ENCODE results near the gene TFAM.

The TFAM gene

DNA sequence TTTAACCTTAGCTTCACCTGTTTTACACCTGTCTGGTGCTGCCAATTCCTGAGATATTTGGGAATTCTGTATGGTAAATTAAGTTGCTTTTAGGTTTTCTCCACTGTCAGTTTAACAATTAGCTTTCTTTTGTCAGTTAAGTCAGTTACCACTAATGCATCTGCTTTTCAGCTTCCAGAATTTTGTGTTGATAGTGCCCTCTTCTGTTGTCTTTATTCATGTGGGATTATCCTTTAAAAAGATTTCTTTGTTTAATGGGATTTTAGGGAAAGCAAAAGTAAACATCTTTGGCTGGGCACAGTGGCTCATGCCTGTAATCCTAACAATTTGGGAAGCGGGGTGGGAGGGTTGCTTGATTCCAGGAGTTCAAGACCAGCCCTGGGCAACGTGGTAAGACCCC is 8.1 kb downstream of the TFAM start:
- no peak for DNase-seq (ENCODE audit: low read depth)
- no peak overlapping the region for H3K4me3 ChIP-seq (ENCODE audit: low read depth, low read length)
- TF ChIP-seq, protein P1, sequence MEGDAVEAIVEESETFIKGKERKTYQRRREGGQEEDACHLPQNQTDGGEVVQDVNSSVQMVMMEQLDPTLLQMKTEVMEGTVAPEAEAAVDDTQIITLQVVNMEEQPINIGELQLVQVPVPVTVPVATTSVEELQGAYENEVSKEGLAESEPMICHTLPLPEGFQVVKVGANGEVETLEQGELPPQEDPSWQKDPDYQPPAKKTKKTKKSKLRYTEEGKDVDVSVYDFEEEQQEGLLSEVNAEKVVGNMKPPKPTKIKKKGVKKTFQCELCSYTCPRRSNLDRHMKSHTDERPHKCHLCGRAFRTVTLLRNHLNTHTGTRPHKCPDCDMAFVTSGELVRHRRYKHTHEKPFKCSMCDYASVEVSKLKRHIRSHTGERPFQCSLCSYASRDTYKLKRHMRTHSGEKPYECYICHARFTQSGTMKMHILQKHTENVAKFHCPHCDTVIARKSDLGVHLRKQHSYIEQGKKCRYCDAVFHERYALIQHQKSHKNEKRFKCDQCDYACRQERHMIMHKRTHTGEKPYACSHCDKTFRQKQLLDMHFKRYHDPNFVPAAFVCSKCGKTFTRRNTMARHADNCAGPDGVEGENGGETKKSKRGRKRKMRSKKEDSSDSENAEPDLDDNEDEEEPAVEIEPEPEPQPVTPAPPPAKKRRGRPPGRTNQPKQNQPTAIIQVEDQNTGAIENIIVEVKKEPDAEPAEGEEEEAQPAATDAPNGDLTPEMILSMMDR (IDR thresholded peaks at IDR 0.05; ENCODE audit: low read depth, low read length, missing control alignments), result no peak

DNA sequence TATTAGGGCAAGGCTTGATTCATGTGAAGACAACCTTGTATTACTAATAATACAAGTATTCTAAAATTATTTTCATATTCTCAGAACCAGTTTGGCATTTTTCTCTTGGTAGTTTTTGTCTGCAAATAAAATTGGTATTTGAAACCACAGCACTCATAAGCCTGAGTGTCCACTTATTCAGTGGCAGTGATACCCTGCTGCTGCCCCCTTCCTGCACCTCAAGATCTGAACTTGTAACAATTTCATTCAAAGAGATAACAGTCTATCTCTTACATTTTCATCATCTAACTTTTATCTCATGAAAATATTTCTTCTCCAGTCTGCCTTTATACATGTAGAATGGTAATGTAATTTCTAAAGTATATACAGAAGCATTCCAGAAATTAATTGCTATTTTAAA is 9.3 kb downstream of the TFAM start:
- DNase-seq (ENCODE audit: low read depth), result no peak
- TF ChIP-seq, protein P1 (IDR thresholded peaks at IDR 0.05; ENCODE audit: low read depth, low read length, missing control alignments), result no peak
- no peak overlapping the region for H3K4me3 ChIP-seq (ENCODE audit: low read depth, low read length)

DNA sequence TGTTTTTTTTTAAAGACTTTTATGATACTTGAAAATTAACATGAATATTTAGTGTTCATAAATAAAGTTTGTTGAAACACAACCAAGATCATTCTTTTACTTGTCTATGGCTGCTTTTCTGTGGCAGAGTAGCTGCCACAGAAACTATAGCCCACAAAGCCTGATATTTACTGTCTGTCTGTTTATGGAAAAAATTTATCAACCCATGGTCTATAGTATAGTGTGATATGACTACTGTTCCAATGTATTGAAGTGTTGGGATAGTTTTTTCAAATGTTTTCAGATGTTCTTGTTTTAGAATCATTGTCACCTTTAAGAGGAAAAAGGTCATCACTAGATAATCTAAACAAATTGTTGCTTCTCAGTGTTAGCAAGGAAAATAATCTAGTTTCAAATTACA is 10.8 kb downstream of the TFAM start:
- TF ChIP-seq, protein P1 (IDR thresholded peaks at IDR 0.05; ENCODE audit: low read depth, low read length, missing control alignments), result no peak
- DNase-seq (ENCODE audit: low read depth), result no peak
- H3K4me3 ChIP-seq (ENCODE audit: low read depth, low read length), result no peak overlapping the region

GRCh38 chr10:58397830-58398229 is 12.6 kb downstream of the TFAM start:
- TF ChIP-seq, protein P1 (IDR thresholded peaks at IDR 0.05; ENCODE audit: low read depth, low read length, missing control alignments), result no peak
- no peak for DNase-seq (ENCODE audit: low read depth)
- no peak overlapping the region for H3K4me3 ChIP-seq (ENCODE audit: low read depth, low read length)

DNA sequence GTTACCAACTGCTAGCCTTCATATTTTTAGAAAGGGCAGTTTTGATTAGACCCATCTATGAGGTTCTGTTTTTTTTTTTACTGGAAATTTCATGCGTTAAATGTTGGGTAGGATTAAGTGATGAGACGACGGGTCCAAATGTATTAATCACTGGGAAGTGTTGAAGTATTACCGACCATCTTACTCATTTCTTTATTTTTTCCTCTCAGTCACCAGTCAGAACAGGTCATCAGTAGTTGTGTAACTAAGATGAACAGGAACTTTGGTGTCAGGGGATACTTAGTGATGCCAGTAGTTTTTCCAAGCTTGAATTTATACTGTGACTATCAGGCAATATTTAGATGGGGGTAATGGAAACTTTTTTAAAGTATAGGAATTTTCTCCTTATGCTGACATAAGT is 14.2 kb downstream of the TFAM start:
- no peak overlapping the region for H3K4me3 ChIP-seq (ENCODE audit: low read depth, low read length)
- TF ChIP-seq, protein P1 (IDR thresholded peaks at IDR 0.05; ENCODE audit: low read depth, low read length, missing control alignments), result no peak
- no peak for DNase-seq (ENCODE audit: low read depth)

GRCh38 chr10:58400609-58401008 is 15.4 kb downstream of the TFAM start:
- TF ChIP-seq, protein P1 (IDR thresholded peaks at IDR 0.05; ENCODE audit: low read depth, low read length, missing control alignments), result no peak
- no peak overlapping the region for H3K4me3 ChIP-seq (ENCODE audit: low read depth, low read length)
- no peak for DNase-seq (ENCODE audit: low read depth)

- H3K4me3 ChIP-seq (ENCODE audit: low read depth, low read length), result no peak overlapping the region
- TF ChIP-seq, protein P1 (IDR thresholded peaks at IDR 0.05; ENCODE audit: low read depth, low read length, missing control alignments), result no peak
- DNase-seq (ENCODE audit: low read depth), result no peak
Observed at GRCh38 chr10:58404001-58404400, 18.8 kb downstream of the TFAM start.

Measured in GM12864 (cell line).